ENCODE data around the gene DENND10. TPM values are rescaled to one million over a fixed set of nuclear protein-coding genes. Genes with fewer than 3 reads are reported as not detected.
"Not testable (repeated sequence)": the region's sequence is repeated elsewhere in the genome, so short reads cannot be mapped to it uniquely, and the experiment has no call there.

Gene DENND10
- polyA plus RNA-seq, 3 donors = 11.7 to 38.8 (median 29.8) TPM

DNA sequence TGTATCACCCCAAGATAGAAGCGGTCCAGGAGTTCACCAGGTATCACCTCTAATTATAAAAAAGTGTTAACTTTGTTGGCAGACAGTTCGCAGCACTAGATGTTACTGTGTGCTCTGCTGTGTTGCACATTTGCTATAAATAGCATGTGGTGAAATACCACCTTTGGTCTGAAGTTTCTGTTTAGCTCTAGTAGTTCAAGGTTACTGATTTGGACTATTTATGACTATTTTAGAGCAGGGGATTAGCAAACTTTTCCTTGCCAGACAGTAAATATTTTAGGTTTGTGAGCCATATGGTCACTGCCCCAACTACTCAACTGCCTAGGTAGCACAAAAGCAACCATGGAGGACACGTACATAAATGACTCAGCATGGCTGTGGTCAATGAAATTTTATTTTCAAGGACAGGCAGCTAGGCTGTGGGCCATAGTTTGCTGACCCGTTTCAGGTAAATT lies 16.5 kb downstream of the DENND10 start:
- H3K27ac ChIP-seq (ENCODE audit: low read depth, low read length) = no peak overlapping the region
- 37 to 71% (median 65%) methylated on average over 4 of the region's 4 CpGs for WGBS, 3 donors

GRCh38 chr10:119120875-119121274 lies 17.0 kb downstream of the DENND10 start:
- no peak overlapping the region for H3K27ac ChIP-seq (ENCODE audit: low read depth, low read length)
- WGBS, 3 donors = 74 to 96% (median 92%) methylated on average over 2 of the region's 2 CpGs

DNA sequence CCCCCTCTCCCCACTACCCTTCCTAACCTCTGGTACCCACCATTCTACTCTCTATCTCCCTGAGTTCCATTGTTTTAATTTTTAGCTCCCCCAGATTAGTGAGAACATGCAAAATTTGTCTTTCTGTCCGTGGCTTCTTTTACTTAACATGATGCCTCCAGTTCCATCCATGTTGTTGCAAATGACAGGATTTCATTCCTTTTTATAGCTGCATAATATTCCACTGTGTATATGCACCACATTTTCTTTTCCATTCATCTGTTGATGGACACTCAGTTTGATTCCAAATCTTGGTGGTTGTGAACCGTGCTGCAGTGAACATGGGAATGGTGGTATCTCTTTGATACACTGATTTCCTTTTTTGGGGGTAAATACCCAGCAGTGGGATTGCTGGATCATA lies 22.0 kb downstream of the DENND10 start:
- WGBS, 3 donors = 96 to 99% (median 98%) methylated on average over 2 of the region's 2 CpGs
- H3K27ac ChIP-seq (ENCODE audit: low read depth, low read length) = no peak overlapping the region

DNA sequence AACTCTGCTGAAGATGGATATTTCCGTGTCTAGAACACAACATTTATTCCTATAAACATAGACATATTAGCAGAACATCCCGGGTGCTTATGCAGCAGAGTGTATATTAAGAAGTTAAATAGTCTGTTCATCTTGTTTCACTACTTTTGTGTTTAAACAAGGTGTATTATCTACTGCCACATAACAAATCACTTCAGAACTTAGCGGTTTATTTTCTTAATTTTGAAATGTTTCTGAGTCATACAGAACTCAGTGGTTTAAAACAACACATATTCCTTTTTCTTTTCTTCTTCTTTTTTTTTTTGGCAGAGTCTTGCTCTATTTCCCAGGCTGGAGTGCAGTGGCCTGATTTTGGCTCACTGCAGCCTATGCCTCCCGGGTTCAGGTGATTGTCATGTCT lies 25.8 kb downstream of the DENND10 start:
- 89 to 92% (median 91%) methylated on average over 4 of the region's 4 CpGs for WGBS, 3 donors
- H3K27ac ChIP-seq (ENCODE audit: low read depth, low read length) = no peak overlapping the region

GRCh38 chr10:119131512-119132240 lies 27.8 kb downstream of the DENND10 start:
- 23 to 65% (median 30%) methylated on average over 10 of the region's 10 CpGs for WGBS, 3 donors
- H3K27ac ChIP-seq (ENCODE audit: low read depth, low read length) = no peak overlapping the region

GRCh38 chr10:119132521-119133345 lies 28.8 kb downstream of the DENND10 start:
- WGBS, 3 donors = 79 to 88% (median 82%) methylated on average over 14 of the region's 14 CpGs
- peak overlapping the region; percentile 9 for H3K27ac ChIP-seq (ENCODE audit: low read depth, low read length)

- no peak overlapping the region for H3K27ac ChIP-seq (ENCODE audit: low read depth, low read length)
- WGBS, 3 donors = 68 to 86% (median 73%) methylated on average over 8 of the region's 8 CpGs
Observed at GRCh38 chr10:119133949-119134348, 30.0 kb downstream of the DENND10 start.

GRCh38 chr10:119135513-119135881 lies 31.6 kb downstream of the DENND10 start:
- H3K27ac ChIP-seq (ENCODE audit: low read depth, low read length) = no peak overlapping the region
- WGBS, 3 donors = 40 to 72% (median 46%) methylated on average over 4 of the region's 4 CpGs

- no peak overlapping the region for H3K27ac ChIP-seq (ENCODE audit: low read depth, low read length)
Observed at GRCh38 chr10:119136084-119136483, 32.2 kb downstream of the DENND10 start.

DNA sequence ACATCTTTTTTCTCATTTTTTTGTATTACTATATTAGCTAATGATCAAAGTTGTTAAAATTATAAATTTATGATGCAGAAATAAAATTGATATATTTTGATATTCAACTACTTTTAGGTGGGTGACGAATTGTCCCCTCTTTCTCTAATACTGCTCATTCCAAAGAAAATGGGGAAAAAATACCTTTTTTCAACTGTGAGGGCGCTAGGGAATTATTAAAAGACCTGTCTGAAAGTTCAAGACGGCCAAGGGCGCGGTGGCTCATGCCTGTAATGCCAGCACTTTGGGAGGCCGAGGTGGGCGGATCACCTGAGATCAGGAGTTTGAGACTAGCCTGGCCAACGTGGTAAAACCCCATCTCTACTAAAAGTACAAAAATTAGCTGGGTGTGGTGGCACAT lies 34.0 kb downstream of the DENND10 start:
- WGBS, 3 donors = 81 to 82% (median 82%) methylated on average over 8 of the region's 8 CpGs

More at GRCh38 chr10:119136084-119136483, 32.2 kb downstream of the DENND10 start:
- 70 to 90% (median 75%) methylated on average over 7 of the region's 7 CpGs for WGBS, 3 donors

GRCh38 chr10:119138346-119139306 lies 34.7 kb downstream of the DENND10 start:
- WGBS, 3 donors = 87 to 94% (median 88%) methylated on average over 16 of the region's 16 CpGs

More for the DNA sequence above, 34.0 kb downstream of the DENND10 start:
- H3K27ac ChIP-seq (ENCODE audit: low read depth, low read length) = not testable (repeated sequence)

DNA sequence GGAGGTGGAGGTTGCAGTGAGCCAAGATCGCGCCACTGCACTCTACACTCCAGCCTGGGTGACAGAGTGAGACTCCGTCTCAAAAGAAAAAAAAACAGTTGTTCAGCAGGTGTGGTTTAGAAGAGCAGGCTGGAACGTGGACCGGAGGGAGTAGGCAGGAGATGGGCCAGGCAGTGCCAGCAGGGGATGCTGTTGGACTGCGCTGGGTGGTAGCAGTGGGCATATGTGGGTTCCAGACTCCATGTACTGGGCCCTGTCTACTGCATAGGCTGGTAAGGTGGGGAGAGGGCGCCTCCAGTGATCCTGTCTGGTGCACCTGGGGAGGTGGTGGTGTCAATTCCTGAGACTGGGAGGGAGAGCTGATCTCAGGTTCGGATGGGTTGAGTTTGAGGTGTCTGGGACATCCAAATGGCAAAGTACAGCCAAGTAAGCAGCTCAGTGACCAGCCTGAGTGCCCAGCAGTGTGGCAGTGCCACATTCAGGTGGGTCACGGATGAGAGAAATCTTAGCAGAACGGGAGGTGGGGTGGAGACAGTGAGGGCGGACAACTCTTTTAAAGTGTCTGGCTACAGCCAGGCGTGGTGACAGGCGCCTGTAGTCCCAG lies 35.7 kb downstream of the DENND10 start:
- H3K27ac ChIP-seq (ENCODE audit: low read depth, low read length) = no peak overlapping the region
- WGBS, 3 donors = 81 to 86% (median 84%) methylated on average over 13 of the region's 13 CpGs

More at GRCh38 chr10:119138346-119139306, 34.7 kb downstream of the DENND10 start:
- no peak overlapping the region for H3K27ac ChIP-seq (ENCODE audit: low read depth, low read length)

DNA sequence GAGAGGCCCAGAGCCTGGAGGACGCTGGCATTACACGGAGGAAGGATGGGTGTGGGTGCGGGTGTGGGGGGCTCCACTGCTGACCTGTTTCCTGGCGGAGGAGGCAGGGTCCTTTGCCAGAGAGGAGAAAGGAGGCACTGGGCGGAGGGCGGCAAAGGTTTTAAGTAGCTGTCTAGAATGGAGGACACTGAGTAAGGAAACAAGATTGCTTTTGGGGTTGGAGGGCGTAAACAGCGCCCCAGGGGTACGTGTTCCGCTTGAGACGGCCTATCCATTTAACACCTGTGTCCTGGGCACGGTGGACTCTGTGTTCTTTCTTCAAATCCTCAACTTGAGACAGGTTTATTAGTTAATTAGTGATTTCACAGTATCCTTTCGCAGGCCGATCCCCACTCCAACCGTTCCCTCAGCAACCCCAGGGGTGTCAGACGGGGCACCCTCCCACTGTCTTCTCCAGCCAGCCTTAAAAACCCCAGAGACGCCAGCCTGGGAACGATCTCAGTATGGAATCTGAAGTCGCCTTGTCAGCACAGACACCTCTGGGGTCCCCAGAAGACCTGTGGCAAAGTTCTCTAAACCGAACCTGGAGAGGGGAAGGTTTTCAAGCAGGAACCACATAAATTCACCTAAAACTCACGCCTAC lies 36.8 kb downstream of the DENND10 start:
- WGBS, 3 donors = 85 to 89% (median 87%) methylated on average over 20 to 21 of the region's 21 CpGs
- no peak overlapping the region for H3K27ac ChIP-seq (ENCODE audit: low read depth, low read length)

DNA sequence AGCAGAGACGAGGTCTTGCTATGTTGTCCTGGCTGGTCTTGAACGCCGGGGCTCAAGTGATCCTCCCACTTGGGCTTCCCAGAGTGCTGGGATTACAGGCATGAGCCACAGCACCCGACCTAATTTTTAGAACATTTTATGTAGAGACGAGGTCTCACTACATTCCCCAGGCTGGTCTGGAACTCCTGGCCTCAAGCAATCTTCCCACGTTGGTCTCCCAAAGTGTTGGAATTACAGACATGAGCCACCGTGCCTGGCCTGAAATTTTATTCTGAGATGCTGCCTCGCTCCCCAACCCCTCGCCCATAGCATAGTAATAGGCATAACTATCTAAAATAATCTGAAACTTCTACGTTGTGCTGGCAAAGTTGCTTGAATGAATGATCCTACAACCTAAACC lies 39.7 kb downstream of the DENND10 start:
- 82 to 95% (median 93%) methylated on average over 10 of the region's 10 CpGs for WGBS, 3 donors
- H3K27ac ChIP-seq (ENCODE audit: low read depth, low read length) = no peak overlapping the region

DNA sequence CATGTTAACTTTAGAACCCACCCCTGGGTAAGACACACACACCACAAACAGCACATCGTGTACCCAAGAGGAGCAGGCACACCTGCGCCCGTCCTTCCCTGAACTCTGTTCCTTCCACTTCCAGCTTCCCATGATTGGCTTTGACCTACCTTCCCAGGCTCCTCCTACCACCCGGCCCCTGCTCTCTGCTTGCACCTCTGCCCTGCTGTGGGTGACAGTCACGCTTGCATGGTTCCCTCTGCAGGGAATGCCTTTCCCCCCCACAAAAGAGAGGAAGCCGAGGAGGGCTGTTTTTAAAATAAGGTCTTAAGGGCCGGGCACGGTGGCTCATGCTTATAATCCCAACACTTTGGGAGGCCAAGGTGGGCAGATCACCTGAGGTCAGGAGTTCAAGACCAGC lies 45.2 kb downstream of the DENND10 start:
- WGBS, 3 donors = 94 to 100% (median 96%) methylated on average over 8 of the region's 8 CpGs
- no peak overlapping the region for H3K27ac ChIP-seq (ENCODE audit: low read depth, low read length)

DNA sequence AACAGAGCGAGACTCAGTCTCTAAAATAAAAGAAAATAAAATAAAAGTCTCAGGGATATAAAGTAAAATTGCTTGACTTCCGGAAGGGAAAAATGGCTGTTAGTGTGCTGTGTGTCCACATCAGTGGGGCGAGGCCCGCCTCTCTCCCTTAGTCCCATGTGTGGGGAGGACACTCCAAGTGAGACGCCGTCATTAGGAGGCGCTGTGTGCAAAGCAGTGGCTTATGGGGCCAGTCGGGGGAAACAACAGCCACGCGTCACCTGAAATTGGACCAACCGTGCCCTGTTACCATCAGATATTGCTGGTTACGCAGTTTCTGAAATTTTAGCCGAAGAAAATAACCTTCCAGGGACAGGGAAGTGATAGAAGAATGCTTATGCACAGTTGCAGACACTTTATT lies 45.8 kb downstream of the DENND10 start:
- H3K27ac ChIP-seq (ENCODE audit: low read depth, low read length) = no peak overlapping the region
- 86 to 87% (median 86%) methylated on average over 13 of the region's 13 CpGs for WGBS, 3 donors

GRCh38 chr10:119151601-119152000 lies 47.7 kb downstream of the DENND10 start:
- not testable (repeated sequence) for H3K27ac ChIP-seq (ENCODE audit: low read depth, low read length)
- 96 to 98% (median 97%) methylated on average over 6 of the region's 6 CpGs for WGBS, 3 donors

- no peak overlapping the region for H3K27ac ChIP-seq (ENCODE audit: low read depth, low read length)
- 91 to 98% (median 92%) methylated on average over 5 of the region's 5 CpGs for WGBS, 3 donors
Observed at GRCh38 chr10:119153041-119153440, 49.1 kb downstream of the DENND10 start.

Measured in adipose tissue (tissue), 3 donors.